Small intestine (tissue), 7 donors: ENCODE data around the gene ZBTB12. TPM values are rescaled to one million over a fixed set of nuclear protein-coding genes. Genes with fewer than 3 reads are reported as not detected.

Source experiments
- DNase-seq, 2 donors: peaks; one replicate each; pipeline versions ENCODE4 v3.0.0 to v3.0.0-alpha.2; 2013
- FAIRE-seq: peaks from 2 replicates; lab custom pipeline; 2012; peaks lifted over from hg19 to GRCh38; lab: Jason Lieb, UNC
- H3K27ac ChIP-seq, 3 donors: one replicate each; pipeline ENCODE4 v1.5.1; 2013; ENCODE audit warnings: low read length in 2 of 3, mild to moderate bottlenecking in 2 of 3, control low read depth in 1 of 3, inconsistent platforms in 1 of 3, low read depth in 1 of 3, moderate library complexity in 1 of 3
- H3K27me3 ChIP-seq, 3 donors: one replicate each; pipeline ENCODE4 v1.6.1; 2013; ENCODE audit warnings: low read length in 3 of 3, inconsistent platforms in 1 of 3; ENCODE audit not compliant: control insufficient read depth in 3 of 3, insufficient read depth in 3 of 3
- H3K36me3 ChIP-seq, 3 donors: one replicate each; pipeline ENCODE4 v1.6.1; 2013; ENCODE audit warnings: low read length in 3 of 3, inconsistent platforms in 1 of 3, low read depth in 1 of 3, mild to moderate bottlenecking in 1 of 3, moderate library complexity in 1 of 3; ENCODE audit not compliant: control insufficient read depth in 3 of 3, insufficient read depth in 2 of 3
- H3K4me1 ChIP-seq, 3 donors: one replicate each; pipeline ENCODE4 v1.6.1; 2013; ENCODE audit warnings: low read length in 2 of 3, inconsistent platforms in 1 of 3, low read depth in 1 of 3, mild to moderate bottlenecking in 1 of 3, moderate library complexity in 1 of 3; ENCODE audit not compliant: control insufficient read depth in 3 of 3, insufficient read depth in 2 of 3
- H3K4me3 ChIP-seq, 3 donors: one replicate each; pipeline ENCODE4 v1.5.1; 2013; ENCODE audit warnings: low read length in 3 of 3, control low read depth in 1 of 3, inconsistent platforms in 1 of 3, low read depth in 1 of 3, mild to moderate bottlenecking in 1 of 3, moderate library complexity in 1 of 3
- H3K9me3 ChIP-seq, 2 donors: one replicate each; pipeline ENCODE4 v1.6.1; 2013; ENCODE audit warnings: low read depth in 1 of 2, low read length in 1 of 2; ENCODE audit not compliant: control insufficient read depth in 2 of 2, insufficient read depth in 1 of 2
- WGBS, 3 donors: extraction: QIAGEN DNeasy Blood & Tissue Kit; methylation state at CpG; one replicate each; pipeline ENCODE4 v1.1.7; 2013; 5-methylcytosine and 5-hydroxymethylcytosine counted together
- polyA plus RNA-seq, 4 donors: library from polyadenylated mRNA; stranded (reverse) in 3 of 4; unstranded in 1 of 4; fragments of 200-250 nt in 3 of 4; fragments of 120-200 nt in 1 of 4; gene quantifications; one replicate each; pipeline versions ENCODE4 v1.2.1 to v1.2.3, GENCODE V29; 2013
- donor health status: healthy with polysubstance abuse.
- donor health status: control.
- donor health status: control.
- donor health status: Bipolar disorder and iron deficiency.
- donor health status: healthy.

ZBTB12 gene
- polyA plus RNA-seq, 4 donors: 1.6 to 12.5 (median 5.2) TPM

DNA sequence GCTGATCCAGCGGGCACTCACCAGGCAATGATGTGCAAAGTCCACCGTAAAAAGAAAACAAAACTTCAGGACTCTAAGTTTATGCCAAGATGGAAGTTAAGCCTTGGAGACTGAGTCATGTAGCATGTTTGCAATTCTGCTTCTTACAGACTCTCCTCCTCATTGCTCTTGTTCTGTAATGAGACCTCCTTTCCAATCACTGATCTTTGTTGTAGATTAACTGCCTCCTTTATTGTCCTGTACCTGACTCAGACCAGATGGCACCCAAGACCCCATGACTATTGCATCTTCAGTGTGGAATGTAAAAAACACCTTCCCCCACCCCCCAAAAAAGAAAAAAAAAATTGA is 50.4 kb downstream of the ZBTB12 start:
- DNase-seq: peak in 1 of 2 donors; percentile 33
- Histone ChIP-seq H3K4me1 (peaks cover 0 to 21% (median 0%) of the 10 kb centered on the region in 3 donors), H3K27ac (peak overlapping the region in 1 of 3 donors; percentile 44), H3K36me3 (peaks cover 0 to 6% (median 0%) of the 10 kb centered on the region in 3 donors), H3K27me3 (no peaks in the 10 kb centered on the region), H3K9me3 (peaks cover 0 to 4% of the 10 kb centered on the region in 2 donors), H3K4me3 (no peak overlapping the region)
- 10 to 62% (median 41%) methylated on average over 2 of the region's 2 CpGs for WGBS, 3 donors
- no peak for FAIRE-seq

DNA sequence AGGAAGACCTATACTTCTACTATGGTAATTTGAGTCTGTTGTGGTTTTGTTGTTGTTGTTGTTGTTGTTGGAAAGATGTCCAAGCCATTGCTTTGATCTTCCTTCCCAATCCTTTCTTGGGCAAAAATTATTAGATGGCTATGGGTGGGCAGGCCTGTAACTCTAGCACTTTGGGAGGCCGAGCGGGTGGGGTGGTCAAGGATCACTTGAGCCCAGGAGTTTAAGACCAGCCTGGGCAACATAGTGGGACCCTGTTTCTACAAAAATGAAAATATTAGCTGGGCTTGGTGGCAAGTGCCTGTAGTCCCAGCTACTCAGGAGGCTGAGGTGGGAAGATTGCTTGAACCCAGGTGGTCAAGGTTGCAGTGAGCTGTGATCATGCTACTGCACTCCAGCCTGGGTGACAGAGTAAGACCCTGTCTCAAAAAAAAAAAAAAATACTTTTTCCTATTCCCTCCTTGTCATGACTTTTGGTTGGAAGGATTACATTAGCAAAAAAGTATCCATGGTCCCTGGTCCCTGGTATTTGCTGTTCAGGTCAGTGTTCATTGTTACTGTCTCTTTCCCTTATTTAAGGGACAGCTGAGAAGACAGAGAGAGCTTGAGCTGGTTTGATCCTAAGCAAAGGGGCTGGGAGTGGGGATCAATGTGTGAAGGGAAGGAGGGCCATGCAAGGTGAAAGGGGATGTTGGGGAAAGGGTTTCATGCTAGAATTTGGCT is 51.0 kb downstream of the ZBTB12 start:
- H3K9me3 ChIP-seq: peaks cover 0 to 4% of the 10 kb centered on the region in 2 donors
- H3K4me3 ChIP-seq: no peak overlapping the region
- peak overlapping the region in 1 of 3 donors; percentile 44 for H3K27ac ChIP-seq
- whole genome bisulfite sequencing, 3 donors: 94 to 98% (median 98%) methylated on average over 2 of the region's 2 CpGs
- H3K4me1 ChIP-seq: peaks cover 0 to 21% (median 0%) of the 10 kb centered on the region in 3 donors
- FAIRE-seq: no peak
- H3K36me3 ChIP-seq: peaks cover 0 to 6% (median 0%) of the 10 kb centered on the region in 3 donors
- DNase-seq: no peak
- H3K27me3 ChIP-seq: no peaks in the 10 kb centered on the region

Other genes starting within 250 kb of the ZBTB12 start
- gene BAG6, start 249.4 kb downstream of the ZBTB12 start, polyA plus RNA-seq: 100 to 1,000 TPM; 193 to 381 (median 284) TPM
- 10 to 100 TPM in 1 of 4 donors, 1 to 10 TPM in 3; 7.2 to 32.8 (median 8.2) TPM for gene APOM, start 246.2 kb downstream of the ZBTB12 start, polyA plus RNA-seq
- gene C6orf47, start 241.3 kb downstream of the ZBTB12 start, polyA plus RNA-seq: 10 to 100 TPM; 17.3 to 29.1 (median 23.2) TPM
- 10 to 100 TPM; 14.8 to 30.2 (median 21.7) TPM for gene GPANK1, start 237.1 kb downstream of the ZBTB12 start, polyA plus RNA-seq
- 100 to 1,000 TPM; 185 to 231 (median 206) TPM for gene CSNK2B, start 236.0 kb downstream of the ZBTB12 start, polyA plus RNA-seq
- gene LY6G5B, start 232.1 kb downstream of the ZBTB12 start, polyA plus RNA-seq: 10 to 100 TPM in 1 of 4 donors, 1 to 10 TPM in 3; 3.8 to 16.5 (median 4.2) TPM
- gene LY6G5C, start 221.0 kb downstream of the ZBTB12 start, polyA plus RNA-seq: 1 to 10 TPM; 2.6 to 3.8 (median 3.1) TPM
- gene ABHD16A, start 198.8 kb downstream of the ZBTB12 start, polyA plus RNA-seq: 10 to 100 TPM; 34.6 to 63.8 (median 50.3) TPM
- under 1 TPM in 1 of 4 donors, not detected in 3; 0.12 TPM for gene LY6G6F, start 195.2 kb downstream of the ZBTB12 start, polyA plus RNA-seq
- under 1 TPM in 1 of 4 donors, not detected in 3; 0.22 TPM for gene LY6G6D, start 186.7 kb downstream of the ZBTB12 start, polyA plus RNA-seq
- gene LY6G6C, start 180.3 kb downstream of the ZBTB12 start, polyA plus RNA-seq: under 1 TPM in 1 of 4 donors, not detected in 3; 0.18 TPM
- gene MPIG6B, start 178.7 kb downstream of the ZBTB12 start, polyA plus RNA-seq: under 1 TPM in 2 of 4 donors, not detected in 2; 0.13 to 0.59 TPM
- gene DDAH2, start 172.8 kb downstream of the ZBTB12 start, polyA plus RNA-seq: 10 to 100 TPM; 64.4 to 89.7 (median 76.1) TPM
- gene CLIC1, start 165.6 kb downstream of the ZBTB12 start, polyA plus RNA-seq: 100 to 1,000 TPM; 400 to 576 (median 535) TPM
- gene MSH5, start 162.1 kb downstream of the ZBTB12 start, polyA plus RNA-seq: 10 to 100 TPM in 2 of 4 donors, 1 to 10 TPM in 2; 1.6 to 53.1 (median 9.2) TPM
- gene SAPCD1, start 139.4 kb downstream of the ZBTB12 start, polyA plus RNA-seq: 10 to 100 TPM in 1 of 4 donors, 1 to 10 TPM in 3; 1.4 to 15.5 (median 4.6) TPM
- gene VWA7, start 124.8 kb downstream of the ZBTB12 start, polyA plus RNA-seq: 10 to 100 TPM in 1 of 4 donors, 1 to 10 TPM in 3; 2.9 to 11.9 (median 6.4) TPM
- 10 to 100 TPM; 19.9 to 42.4 (median 24.2) TPM for gene VARS1, start 106.3 kb downstream of the ZBTB12 start, polyA plus RNA-seq
- gene LSM2, start 95.1 kb downstream of the ZBTB12 start, polyA plus RNA-seq: 10 to 100 TPM; 27.3 to 90.2 (median 39.3) TPM
- gene HSPA1L, start 86.8 kb downstream of the ZBTB12 start, polyA plus RNA-seq: 1 to 10 TPM in 2 of 4 donors, under 1 TPM in 2; 0.27 to 2.6 (median 1.1) TPM
- 10 to 100 TPM in 3 of 4 donors, 1 to 10 TPM in 1; 9.7 to 49.6 (median 25.7) TPM for gene HSPA1A, start 86.5 kb downstream of the ZBTB12 start, polyA plus RNA-seq
- gene HSPA1B, start 74.3 kb downstream of the ZBTB12 start, polyA plus RNA-seq: 100 to 1,000 TPM in 1 of 4 donors, 10 to 100 TPM in 3; 16.5 to 130 (median 35.0) TPM
- 100 to 1,000 TPM in 1 of 4 donors, 10 to 100 TPM in 3; 24.8 to 466 (median 37.4) TPM for gene NEU1, start 39.3 kb downstream of the ZBTB12 start, polyA plus RNA-seq
- 100 to 1,000 TPM in 3 of 4 donors, 10 to 100 TPM in 1; 82.3 to 215 (median 130) TPM for gene SLC44A4, start 23.1 kb downstream of the ZBTB12 start, polyA plus RNA-seq
- gene EHMT2, start 4.4 kb downstream of the ZBTB12 start, polyA plus RNA-seq: 10 to 100 TPM; 27.8 to 50.3 (median 37.4) TPM
- 10 to 100 TPM in 3 of 4 donors, 1 to 10 TPM in 1; 7.4 to 58.7 (median 21.3) TPM for gene C2, start 25.6 kb upstream of the ZBTB12 start, polyA plus RNA-seq
- 100 to 1,000 TPM in 1 of 4 donors, 10 to 100 TPM in 3; 38.7 to 141 (median 80.6) TPM for gene CFB, start 44.0 kb upstream of the ZBTB12 start, polyA plus RNA-seq
- 10 to 100 TPM; 55.6 to 77.1 (median 59.1) TPM for gene NELFE, start 56.9 kb upstream of the ZBTB12 start, polyA plus RNA-seq
- 100 to 1,000 TPM in 2 of 4 donors, 10 to 100 TPM in 2; 51.4 to 171 (median 85.7) TPM for gene SKIC2, start 57.1 kb upstream of the ZBTB12 start, polyA plus RNA-seq
- 10 to 100 TPM; 14.1 to 16.8 (median 16.0) TPM for gene DXO, start 70.1 kb upstream of the ZBTB12 start, polyA plus RNA-seq
- 10 to 100 TPM in 3 of 4 donors, 1 to 10 TPM in 1; 4.0 to 64.7 (median 26.1) TPM for gene C4A, start 80.0 kb upstream of the ZBTB12 start, polyA plus RNA-seq
- gene C4B, start 112.7 kb upstream of the ZBTB12 start, polyA plus RNA-seq: 10 to 100 TPM in 3 of 4 donors, 1 to 10 TPM in 1; 9.6 to 87.6 (median 26.6) TPM
- 1 to 10 TPM in 2 of 4 donors, under 1 TPM in 2; 0.18 to 3.4 (median 0.98) TPM for gene CYP21A2, start 136.3 kb upstream of the ZBTB12 start, polyA plus RNA-seq
- 10 to 100 TPM in 1 of 4 donors, 1 to 10 TPM in 3; 1.8 to 38.7 (median 4.5) TPM for gene TNXB, start 207.3 kb upstream of the ZBTB12 start, polyA plus RNA-seq
- gene ATF6B, start 226.2 kb upstream of the ZBTB12 start, polyA plus RNA-seq: 10 to 100 TPM; 15.4 to 89.5 (median 45.8) TPM
- 1 to 10 TPM; 4.6 to 9.7 (median 7.5) TPM for gene FKBPL, start 228.2 kb upstream of the ZBTB12 start, polyA plus RNA-seq
- 1 to 10 TPM in 3 of 4 donors, not detected in 1; 1.4 to 4.7 (median 4.6) TPM for gene PRRT1, start 249.9 kb upstream of the ZBTB12 start, polyA plus RNA-seq